ENCODE data around the gene RAB7B.

The RAB7B gene

DNA sequence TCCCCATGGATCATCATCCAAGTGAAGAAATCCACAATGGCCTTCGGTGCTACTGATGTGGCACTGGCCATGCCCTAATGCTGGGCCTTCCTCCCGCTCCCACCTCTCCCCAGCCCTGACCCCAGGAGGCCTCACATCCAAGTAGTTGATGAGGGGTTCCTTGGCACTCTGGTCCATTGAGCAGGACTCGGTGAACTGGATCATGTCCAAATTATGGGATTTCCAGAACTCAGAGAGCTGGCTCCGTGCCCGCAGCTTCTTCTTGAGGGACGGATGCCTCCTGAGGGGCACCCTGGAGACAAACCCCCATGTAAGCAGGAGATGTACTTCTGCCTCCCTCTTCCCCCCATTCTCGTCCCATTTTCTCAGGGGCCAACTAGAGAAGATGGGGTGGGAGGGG, 19.6 kb upstream of the RAB7B start:
- DNase-seq (ENCODE audit: low read depth), result no peak

- no peak for DNase-seq (ENCODE audit: low read depth)
Measured at GRCh38 chr1:206021626-206022365, 18.6 kb upstream of the RAB7B start.

DNA sequence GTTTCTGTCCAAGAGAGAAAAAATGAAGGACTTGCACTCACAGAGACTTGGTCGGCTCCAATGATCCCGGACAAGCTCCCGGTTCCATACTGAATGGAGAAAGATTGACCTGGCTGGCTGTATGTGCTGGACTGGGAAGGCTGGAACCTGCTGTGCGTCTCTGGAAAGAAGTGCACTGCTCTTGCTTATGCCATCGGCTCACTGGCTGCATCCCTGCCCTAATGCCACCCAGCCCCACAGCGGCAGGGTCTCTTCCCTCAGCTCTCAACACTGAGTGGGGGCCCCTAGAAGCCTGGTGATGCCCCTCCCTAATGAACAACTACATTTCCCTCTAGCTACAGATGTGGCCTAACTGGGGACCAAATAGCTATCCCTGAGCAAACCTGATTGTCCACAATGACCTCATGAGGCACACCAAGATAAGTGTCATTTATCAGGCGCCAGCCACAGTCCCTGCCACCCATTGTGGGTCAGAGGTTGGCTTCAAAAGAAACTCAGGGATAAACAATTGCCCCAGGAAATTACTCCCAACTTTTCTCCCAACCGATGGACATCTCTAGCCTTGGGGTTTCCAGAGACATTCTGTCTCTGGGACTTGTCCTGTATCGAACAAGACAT, 17.9 kb upstream of the RAB7B start:
- no peak for DNase-seq (ENCODE audit: low read depth)

DNA sequence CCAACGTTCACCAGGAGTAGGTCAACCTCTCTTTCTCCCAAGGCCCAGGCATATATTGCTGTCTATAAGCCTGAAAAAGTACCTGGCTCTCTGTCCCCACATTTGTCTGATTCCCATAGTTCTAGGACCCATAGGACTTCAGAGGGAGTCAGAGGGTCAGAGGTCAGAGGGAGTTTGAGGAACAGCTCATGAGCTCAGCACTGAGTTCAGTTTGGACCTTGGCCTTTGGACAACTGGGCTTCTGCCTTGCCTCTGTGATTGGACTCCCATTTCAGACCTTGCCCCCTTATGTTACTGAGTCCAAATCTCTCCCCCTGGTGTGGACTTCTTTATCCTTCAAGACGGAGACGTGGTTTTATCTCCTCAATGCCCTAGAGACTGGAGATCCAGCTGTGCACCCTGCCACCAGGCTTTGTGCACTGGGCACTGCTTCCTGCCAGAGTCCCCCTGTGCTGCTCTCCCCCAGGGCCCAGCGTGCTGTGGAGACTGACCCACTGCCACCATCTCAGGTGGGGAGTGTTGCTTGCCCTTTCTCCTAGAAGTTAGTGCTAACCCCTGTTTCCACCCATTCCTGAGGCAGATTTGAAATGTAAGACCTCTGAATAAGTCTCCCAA, 17.3 kb upstream of the RAB7B start:
- DNase-seq (ENCODE audit: low read depth), result no peak

DNA sequence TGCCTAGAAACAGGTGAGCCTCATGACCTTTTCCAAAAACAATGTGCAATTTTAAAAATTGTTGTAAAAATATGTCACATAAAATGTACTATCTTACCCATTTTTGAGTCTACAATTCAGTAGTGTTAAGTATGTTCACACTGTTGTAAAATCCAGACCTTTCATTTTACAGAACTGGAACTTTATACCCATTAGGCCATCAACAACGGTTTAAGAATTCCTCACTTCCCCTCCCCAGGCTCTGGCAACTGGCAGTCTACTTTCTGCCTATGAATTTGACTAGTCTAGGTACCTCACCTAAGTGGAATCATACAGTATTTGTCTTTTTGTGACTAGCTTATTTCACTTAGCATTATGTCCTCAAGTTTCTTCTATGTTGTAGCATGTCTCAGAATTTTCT, 11.9 kb upstream of the RAB7B start:
- DNase-seq (ENCODE audit: low read depth), result no peak

DNA sequence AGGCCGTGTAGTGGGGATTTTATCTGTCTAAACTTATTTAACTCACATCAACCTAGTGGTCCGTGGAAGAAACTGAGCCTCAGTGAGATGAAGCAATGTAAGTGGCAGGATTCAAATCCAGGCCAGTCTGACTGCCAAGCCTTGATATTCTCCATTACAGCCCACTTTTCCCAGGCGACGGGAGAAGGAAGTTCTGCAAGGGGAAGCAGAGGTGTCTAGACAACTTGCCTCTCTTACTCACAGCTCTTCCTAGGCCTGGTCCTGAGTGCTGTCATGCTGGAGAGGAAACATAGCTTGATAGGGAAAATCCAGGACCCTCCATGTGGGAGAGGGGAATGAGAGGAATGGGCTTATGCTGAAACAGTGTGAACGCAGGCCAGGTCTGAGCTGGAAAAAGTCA, 11.4 kb upstream of the RAB7B start:
- DNase-seq (ENCODE audit: low read depth), result no peak

DNA sequence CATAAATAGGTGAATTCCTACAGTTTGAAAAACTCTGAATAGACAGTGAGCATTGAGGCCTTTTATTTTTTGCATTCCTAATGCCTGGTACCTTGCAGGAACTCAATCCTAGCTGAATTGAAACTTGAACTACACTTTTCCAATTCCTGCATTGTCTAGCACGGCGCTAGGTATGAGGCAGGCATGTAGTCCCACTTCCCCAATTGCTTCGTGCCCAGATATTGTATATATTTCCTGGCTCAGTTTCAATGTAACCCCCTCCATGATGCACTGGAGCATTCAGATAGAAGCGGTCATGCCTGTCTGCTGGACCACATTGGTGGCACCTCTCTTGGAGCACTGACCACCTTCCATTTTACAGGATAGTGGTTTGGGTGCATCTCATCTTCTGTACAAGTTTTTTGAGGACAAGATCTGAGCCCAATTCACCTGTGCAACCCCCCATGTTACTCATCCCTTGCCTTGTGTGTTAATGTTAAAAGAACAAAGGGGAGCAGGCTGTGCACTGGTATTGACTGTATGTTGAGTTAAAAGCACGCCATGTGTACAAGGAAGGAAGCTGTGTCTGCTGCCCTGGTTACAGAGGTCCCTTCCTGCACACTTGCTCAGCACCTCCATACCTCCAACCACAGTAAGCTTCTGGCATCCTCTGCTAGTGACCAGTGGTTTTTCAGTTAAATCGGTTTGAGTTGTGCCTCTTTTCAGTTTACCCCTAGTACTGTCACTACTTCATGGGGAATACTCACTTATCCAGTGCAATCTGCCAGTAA, 10.0 kb upstream of the RAB7B start:
- DNase-seq (ENCODE audit: low read depth), result no peak

GRCh38 chr1:206012086-206012859, 9.1 kb upstream of the RAB7B start:
- no peak for DNase-seq (ENCODE audit: low read depth)

- no peak for DNase-seq (ENCODE audit: low read depth)
Measured at GRCh38 chr1:206011057-206011456, 7.9 kb upstream of the RAB7B start.

- DNase-seq (ENCODE audit: low read depth), result no peak
Measured at GRCh38 chr1:206010060-206010459, 6.9 kb upstream of the RAB7B start.

DNA sequence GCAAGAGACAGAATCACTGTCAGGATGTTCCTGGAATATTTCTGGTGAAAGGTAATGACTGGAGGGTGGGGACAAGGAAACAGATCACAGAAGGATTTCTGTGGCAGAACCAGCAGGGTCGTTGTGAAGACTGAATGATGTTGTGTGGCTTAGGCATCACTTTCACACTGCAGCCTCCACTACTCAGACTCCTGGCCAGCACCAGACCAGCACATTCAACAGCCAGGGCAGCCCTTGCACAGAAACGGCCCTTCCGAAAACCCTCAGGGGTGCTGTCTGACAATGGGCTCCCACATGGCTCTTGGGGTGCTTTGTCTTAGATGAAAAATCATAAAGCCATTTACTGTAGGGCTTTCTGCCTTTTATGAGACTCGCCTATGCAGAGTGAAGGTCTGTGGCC, 3.8 kb upstream of the RAB7B start:
- no peak for DNase-seq (ENCODE audit: low read depth)

- DNase-seq (ENCODE audit: low read depth), result no peak
Measured at GRCh38 chr1:206005778-206006180, 2.6 kb upstream of the RAB7B start.

DNA sequence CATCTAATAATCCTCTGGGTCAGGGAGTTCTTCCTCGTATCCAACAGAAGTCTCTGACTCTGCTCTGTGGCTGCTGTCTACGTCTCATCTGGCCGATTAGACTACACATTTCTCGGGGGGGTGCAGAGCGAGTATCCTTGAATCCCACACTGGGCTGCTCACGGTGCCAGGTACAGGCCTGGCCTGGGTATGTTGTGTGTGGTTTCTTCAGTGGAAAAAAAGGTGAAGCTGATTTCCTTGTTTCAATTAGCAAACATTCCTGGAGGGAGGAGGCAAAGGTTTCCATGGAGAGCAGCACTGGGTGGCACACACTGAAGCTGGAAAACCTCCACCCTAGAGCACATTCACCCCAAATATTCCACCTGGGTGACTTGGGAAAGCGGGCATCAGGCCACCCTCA, 2.0 kb upstream of the RAB7B start:
- DNase-seq (ENCODE audit: low read depth), result no peak

GRCh38 chr1:206004826-206005225, 1.6 kb upstream of the RAB7B start:
- DNase-seq (ENCODE audit: low read depth), result no peak

GRCh38 chr1:206003854-206004800, 932 bp upstream of the RAB7B start:
- DNase-seq (ENCODE audit: low read depth), result no peak

GRCh38 chr1:206002160-206002559, 1.0 kb downstream of the RAB7B start:
- DNase-seq (ENCODE audit: low read depth), result no peak

GRCh38 chr1:206001476-206001888, 1.7 kb downstream of the RAB7B start:
- peak; percentile 59 for DNase-seq (ENCODE audit: low read depth)

DNA sequence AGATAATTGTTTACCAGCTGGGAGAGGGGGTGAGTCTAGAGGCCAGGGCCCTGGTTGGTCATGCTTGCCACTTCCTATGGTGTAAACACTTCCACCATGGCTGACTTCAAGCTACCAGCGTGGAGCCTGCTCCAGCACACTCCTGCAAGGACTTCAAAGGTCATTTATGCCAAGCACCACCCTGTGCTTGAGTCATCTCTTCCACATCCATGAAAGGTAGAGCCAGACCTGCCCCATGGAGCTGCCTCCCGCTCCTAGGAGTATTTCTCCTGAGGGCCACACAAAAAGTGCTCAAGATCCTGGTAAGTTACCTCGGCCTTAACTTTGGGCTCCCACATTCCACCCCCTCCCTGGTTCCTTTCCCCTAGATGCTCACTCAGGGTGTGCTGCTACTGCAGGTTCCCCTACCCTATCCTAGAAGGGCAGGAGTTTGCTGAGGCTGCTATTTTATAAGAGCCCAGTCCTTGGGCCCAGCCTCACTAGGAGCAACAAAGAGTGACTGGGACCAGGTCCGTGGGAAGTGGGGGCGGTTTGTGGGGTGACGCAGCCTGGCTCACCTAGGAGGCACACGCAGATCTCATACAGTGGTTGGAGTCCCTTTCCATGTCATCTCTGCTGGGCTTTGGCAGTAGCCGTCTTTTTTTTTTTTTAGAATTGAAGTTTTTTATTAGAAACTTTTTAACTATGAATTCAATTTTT, 2.4 kb downstream of the RAB7B start:
- no peak for DNase-seq (ENCODE audit: low read depth)

DNA sequence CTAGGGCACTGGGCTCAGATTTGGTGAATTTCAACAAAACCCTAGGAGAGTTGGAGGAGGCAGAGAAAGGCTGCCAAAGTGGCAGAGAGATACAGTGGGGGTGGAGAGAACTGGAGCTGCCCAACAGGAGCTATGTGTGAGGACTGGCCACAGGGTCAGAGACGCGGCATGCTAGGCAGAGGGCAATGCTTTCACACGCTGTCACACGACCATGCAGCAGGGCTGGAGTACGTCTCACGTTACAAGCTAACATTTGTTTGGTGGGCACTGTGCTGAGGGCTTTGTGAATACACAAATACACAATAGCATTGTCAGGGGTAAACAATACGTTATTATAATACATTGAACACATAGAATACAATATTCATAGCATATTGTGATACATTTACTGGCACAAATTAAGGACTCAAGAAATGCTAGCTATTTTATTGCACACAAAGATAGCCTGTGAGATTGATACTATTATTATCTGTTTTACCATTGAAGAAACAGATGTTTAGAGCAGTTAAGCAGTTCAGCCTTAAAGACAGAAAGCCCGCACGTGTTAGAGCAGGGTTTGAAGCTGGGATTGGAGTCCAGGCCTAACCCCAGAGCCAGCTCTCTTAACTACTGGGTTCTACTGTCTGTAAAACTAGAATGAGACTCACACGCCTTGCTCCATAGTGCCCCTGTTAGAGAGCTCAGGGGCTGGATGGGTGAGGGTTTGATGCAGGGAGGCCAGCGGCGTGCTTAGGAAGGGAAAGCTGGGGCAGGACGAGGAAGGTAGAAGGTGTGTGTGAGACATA, 4.5 kb downstream of the RAB7B start:
- DNase-seq (ENCODE audit: low read depth), result no peak
